WI38 (cell line): ENCODE measurements around the gene HBA2.

Experiments
- H3K4me3 ChIP-seq: 2 replicates; pipeline ENCODE4 v1.5.1; 2011; ENCODE audit warnings: low read depth, mild to moderate bottlenecking, control low read depth, low read length
- TF ChIP-seq, protein P1 (sequence below): IDR thresholded peaks from 2 replicates; pipeline ENCODE4 v1.5.1; 2012; ENCODE audit warnings: low read depth, mild to moderate bottlenecking, control low read depth, low read length

HBA2 gene

GRCh38 chr16:212999-213398, 40.3 kb downstream of the HBA2 start:
- H3K4me3 ChIP-seq, result no peak overlapping the region
- TF ChIP-seq, protein P1, sequence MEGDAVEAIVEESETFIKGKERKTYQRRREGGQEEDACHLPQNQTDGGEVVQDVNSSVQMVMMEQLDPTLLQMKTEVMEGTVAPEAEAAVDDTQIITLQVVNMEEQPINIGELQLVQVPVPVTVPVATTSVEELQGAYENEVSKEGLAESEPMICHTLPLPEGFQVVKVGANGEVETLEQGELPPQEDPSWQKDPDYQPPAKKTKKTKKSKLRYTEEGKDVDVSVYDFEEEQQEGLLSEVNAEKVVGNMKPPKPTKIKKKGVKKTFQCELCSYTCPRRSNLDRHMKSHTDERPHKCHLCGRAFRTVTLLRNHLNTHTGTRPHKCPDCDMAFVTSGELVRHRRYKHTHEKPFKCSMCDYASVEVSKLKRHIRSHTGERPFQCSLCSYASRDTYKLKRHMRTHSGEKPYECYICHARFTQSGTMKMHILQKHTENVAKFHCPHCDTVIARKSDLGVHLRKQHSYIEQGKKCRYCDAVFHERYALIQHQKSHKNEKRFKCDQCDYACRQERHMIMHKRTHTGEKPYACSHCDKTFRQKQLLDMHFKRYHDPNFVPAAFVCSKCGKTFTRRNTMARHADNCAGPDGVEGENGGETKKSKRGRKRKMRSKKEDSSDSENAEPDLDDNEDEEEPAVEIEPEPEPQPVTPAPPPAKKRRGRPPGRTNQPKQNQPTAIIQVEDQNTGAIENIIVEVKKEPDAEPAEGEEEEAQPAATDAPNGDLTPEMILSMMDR, result no peak

GRCh38 chr16:220021-220420, 47.3 kb downstream of the HBA2 start:
- H3K4me3 ChIP-seq, result no peak overlapping the region
- TF ChIP-seq, protein P1, result no peak
